ENCODE results near the gene PXN.

DNA sequence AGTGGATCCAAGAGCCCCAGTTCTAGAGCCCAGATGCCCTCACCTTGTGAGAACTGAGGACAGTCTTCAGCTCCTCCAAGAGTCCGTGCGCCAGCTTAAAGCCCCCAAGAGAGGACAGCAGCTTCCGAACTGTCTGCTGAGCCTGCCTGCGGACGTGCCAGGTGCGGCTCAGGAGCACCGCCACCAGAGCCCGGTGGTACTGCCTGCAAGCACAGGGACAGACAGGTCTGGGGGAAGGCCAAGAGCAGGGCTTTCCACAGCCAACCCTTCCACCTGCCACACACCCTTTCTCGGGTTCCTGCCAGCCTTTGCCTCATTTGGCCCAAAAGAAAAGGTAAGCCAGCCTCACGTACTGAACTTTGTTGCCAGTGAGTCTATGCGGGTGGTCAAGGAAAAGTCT, 101.2 kb downstream of the PXN start:
- TF ChIP-seq, protein P1, sequence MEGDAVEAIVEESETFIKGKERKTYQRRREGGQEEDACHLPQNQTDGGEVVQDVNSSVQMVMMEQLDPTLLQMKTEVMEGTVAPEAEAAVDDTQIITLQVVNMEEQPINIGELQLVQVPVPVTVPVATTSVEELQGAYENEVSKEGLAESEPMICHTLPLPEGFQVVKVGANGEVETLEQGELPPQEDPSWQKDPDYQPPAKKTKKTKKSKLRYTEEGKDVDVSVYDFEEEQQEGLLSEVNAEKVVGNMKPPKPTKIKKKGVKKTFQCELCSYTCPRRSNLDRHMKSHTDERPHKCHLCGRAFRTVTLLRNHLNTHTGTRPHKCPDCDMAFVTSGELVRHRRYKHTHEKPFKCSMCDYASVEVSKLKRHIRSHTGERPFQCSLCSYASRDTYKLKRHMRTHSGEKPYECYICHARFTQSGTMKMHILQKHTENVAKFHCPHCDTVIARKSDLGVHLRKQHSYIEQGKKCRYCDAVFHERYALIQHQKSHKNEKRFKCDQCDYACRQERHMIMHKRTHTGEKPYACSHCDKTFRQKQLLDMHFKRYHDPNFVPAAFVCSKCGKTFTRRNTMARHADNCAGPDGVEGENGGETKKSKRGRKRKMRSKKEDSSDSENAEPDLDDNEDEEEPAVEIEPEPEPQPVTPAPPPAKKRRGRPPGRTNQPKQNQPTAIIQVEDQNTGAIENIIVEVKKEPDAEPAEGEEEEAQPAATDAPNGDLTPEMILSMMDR (IDR thresholded peaks at IDR 0.05 in 2 of 3, conservative IDR thresholded peaks at IDR 0.05 in 1 of 3; ENCODE audit: control insufficient read depth in 2 of 3, extremely low read depth in 1 of 3, insufficient read depth in 1 of 3, low read depth in 3 of 3, low read length in 3 of 3), result no peak
- TF ChIP-seq SREBF1 (IDR thresholded peaks at IDR 0.05; ENCODE audit: low read length), result no peak
- TF ChIP-seq MTA2 (IDR thresholded peaks at IDR 0.05; ENCODE audit: low read depth), result no peak
- TF ChIP-seq SMAD1 (IDR thresholded peaks at IDR 0.05; ENCODE audit: low read depth, partially characterized antibody), result no peak
- TF ChIP-seq SMARCA5 (IDR thresholded peaks at IDR 0.05), result no peak
- TF ChIP-seq, protein P2, sequence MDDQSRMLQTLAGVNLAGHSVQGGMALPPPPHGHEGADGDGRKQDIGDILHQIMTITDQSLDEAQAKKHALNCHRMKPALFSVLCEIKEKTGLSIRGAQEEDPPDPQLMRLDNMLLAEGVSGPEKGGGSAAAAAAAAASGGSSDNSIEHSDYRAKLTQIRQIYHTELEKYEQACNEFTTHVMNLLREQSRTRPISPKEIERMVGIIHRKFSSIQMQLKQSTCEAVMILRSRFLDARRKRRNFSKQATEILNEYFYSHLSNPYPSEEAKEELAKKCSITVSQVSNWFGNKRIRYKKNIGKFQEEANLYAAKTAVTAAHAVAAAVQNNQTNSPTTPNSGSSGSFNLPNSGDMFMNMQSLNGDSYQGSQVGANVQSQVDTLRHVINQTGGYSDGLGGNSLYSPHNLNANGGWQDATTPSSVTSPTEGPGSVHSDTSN (IDR thresholded peaks at IDR 0.05; ENCODE audit: insufficient replicate concordance, low read depth, low read length), result no peak
- TF ChIP-seq MTA3 (IDR thresholded peaks at IDR 0.05; ENCODE audit: borderline replicate concordance, low read length), result no peak
